Ovary (tissue), 9 donors: ENCODE data around the gene USP49. TPM values are rescaled to one million over a fixed set of nuclear protein-coding genes. Genes with fewer than 3 reads are reported as not detected.

ENCODE experiments used
- DNase-seq, 5 donors: peaks; one replicate each; pipeline ENCODE4 v3.0.0-alpha.2; 2019 to 2020
- H3K27ac ChIP-seq, 2 donors: fragments of 200-600 bp; one replicate each; pipeline versions ENCODE4 v1.5.1 to v1.8.0; 2019 to 2022
- H3K27me3 ChIP-seq: fragments of 200-600 bp; one replicate; pipeline ENCODE4 v1.8.0; 2022
- H3K36me3 ChIP-seq: fragments of 200-600 bp; sonication (generic); one replicate; pipeline ENCODE4 v1.5.1; 2019
- H3K4me1 ChIP-seq: one replicate; pipeline ENCODE4 v1.8.1; 2013; ENCODE audit warnings: mild to moderate bottlenecking, moderate library complexity; ENCODE audit not compliant: insufficient read depth
- H3K4me3 ChIP-seq: fragments of 200-600 bp; sonication (generic); one replicate; pipeline ENCODE4 v1.5.1; 2017
- H3K9me3 ChIP-seq, 2 donors: fragments of 200-600 bp in 1 of 2; sonication (generic) in 1 of 2; one replicate each; pipeline versions ENCODE4 v1.5.1 to v1.8.1; 2013 to 2019; ENCODE audit warnings: mild to moderate bottlenecking in 1 of 2, moderate library complexity in 1 of 2
- CTCF ChIP-seq, 3 donors: fragments of 450-650 bp in 2 of 3; fragments of 200-600 bp in 1 of 3; IDR thresholded peaks; one replicate each; pipeline versions ENCODE4 v1.5.1 to v1.8.0; 2016 to 2022; ENCODE audit warnings: antibody characterized with exemption in 3 of 3, mild to moderate bottlenecking in 1 of 3
- EP300 ChIP-seq: sonication (generic); formaldehyde crosslinking; IDR thresholded peaks from one replicate; pipeline ENCODE4 v1.6.1; 2017; ENCODE audit warnings: antibody characterized with exemption
- POLR2A ChIP-seq: fragments of 450-650 bp; IDR thresholded peaks from one replicate; pipeline ENCODE4 v1.6.1; 2017; ENCODE audit warnings: antibody characterized with exemption, mild to moderate bottlenecking, moderate library complexity
- WGBS, 3 donors: extraction: QIAGEN DNeasy Blood & Tissue Kit in 1 of 3; methylation state at CpG; one replicate each; pipeline versions ENCODE4 v1.1.5 to v1.1.7; 2013 to 2017; 5-methylcytosine and 5-hydroxymethylcytosine counted together
- intact Hi-C, 4 donors: fragments of 100-400 bp; cut with DNase I; formaldehyde crosslinking; loops; one replicate each; pipeline versions ENCODE4 v1.11.0 to v1.15.1; 2022 to 2023
- polyA plus RNA-seq, 2 donors: library from polyadenylated mRNA; stranded (reverse); fragments of 200-250 nt in 1 of 2; fragments of 350-450 nt in 1 of 2; fragmentation: Illumina TruSeq in 1 of 2; extraction: RNeasy Lipid Tissue Mini Kit (QIAGEN cat#74804) in 1 of 2; gene quantifications; one replicate each; pipeline ENCODE4 v1.2.3, GENCODE V29; 2013 to 2014
- total RNA-seq, 7 donors: library from RNA; depleted of rRNA in 2 of 7; stranded (reverse); fragments of >200 nt in 2 of 7; fragmentation: NEBNext Ultra II Directional in 3 of 7; extraction: Animal tissue kit (Norgen Biotek cat#: 25700) in 3 of 7; gene quantifications; one replicate each; pipeline versions ENCODE4 v1.1.0 to v1.2.4, GENCODE V29; 2016 to 2023
- donor health status: DM: no; HTN: no; CAD: no; lungs with moderate emphysema.
- donor health status: DM: no; HTN: no; CAD: no.
- donor health status: Bipolar disorder and iron deficiency.
- donor health status: DM: yes; HTN: yes; CAD: no.
- donor health status: DM: no; HTN: no; CAD: no.
- donor health status: DM: yes; HTN: yes; CAD: no.

Gene USP49
- total and polyA plus RNA-seq, 9 donors = 2.0 to 5.1 (median 3.1) TPM

- no peaks in the 10 kb centered on the region for H3K9me3 ChIP-seq
- H3K27ac ChIP-seq = no peak overlapping the region
- intact Hi-C loops = no loop called here
- no peak for TF ChIP-seq CTCF (IDR thresholded peaks at IDR 0.05)
- TF ChIP-seq POLR2A = no peak
- TF ChIP-seq EP300 = no peak
- H3K4me1 ChIP-seq = no peaks in the 10 kb centered on the region
- no peak for DNase-seq
- no peaks in the 10 kb centered on the region for H3K36me3 ChIP-seq
- no peaks in the 10 kb centered on the region for H3K27me3 ChIP-seq
- 87 to 91% (median 87%) methylated on average over 29 of the region's 29 CpGs for WGBS, 3 donors
- H3K4me3 ChIP-seq = no peak overlapping the region
Measured at GRCh38 chr6:41771058-41771983, 123.9 kb downstream of the USP49 start.

- H3K4me1 ChIP-seq = no peaks in the 10 kb centered on the region
- DNase-seq = no peak
- intact Hi-C loops = no loop called here
- no peaks in the 10 kb centered on the region for H3K27me3 ChIP-seq
- no peaks in the 10 kb centered on the region for H3K36me3 ChIP-seq
- 89 to 90% (median 89%) methylated on average over 29 to 30 of the region's 30 CpGs for WGBS, 3 donors
- no peaks in the 10 kb centered on the region for H3K9me3 ChIP-seq
- H3K4me3 ChIP-seq = no peak overlapping the region
- H3K27ac ChIP-seq = no peak overlapping the region
- TF ChIP-seq POLR2A (no peak), EP300 (no peak), CTCF (IDR thresholded peaks at IDR 0.05) (no peak)
Measured at GRCh38 chr6:41770381-41771057, 124.7 kb downstream of the USP49 start.

- no peak overlapping the region for H3K4me3 ChIP-seq
- intact Hi-C loops = no loop called here
- no peak overlapping the region for H3K27ac ChIP-seq
- DNase-seq = peak in 1 of 5 donors; percentile 13
- no peaks in the 10 kb centered on the region for H3K36me3 ChIP-seq
- H3K4me1 ChIP-seq = no peaks in the 10 kb centered on the region
- TF ChIP-seq EP300 (no peak), CTCF (IDR thresholded peaks at IDR 0.05) (no peak)
- no peaks in the 10 kb centered on the region for H3K27me3 ChIP-seq
- 95 to 97% (median 97%) methylated on average over 8 of the region's 8 CpGs for WGBS, 3 donors
- H3K9me3 ChIP-seq = no peaks in the 10 kb centered on the region
Measured at GRCh38 chr6:41769376-41769775, 125.8 kb downstream of the USP49 start.

GRCh38 chr6:41768545-41769308 is 126.4 kb downstream of the USP49 start:
- intact Hi-C loops = no loop called here

More at GRCh38 chr6:41768545-41769308, 126.4 kb downstream of the USP49 start:
- Histone ChIP-seq H3K27me3 (no peaks in the 10 kb centered on the region), H3K27ac (no peak overlapping the region), H3K36me3 (no peaks in the 10 kb centered on the region), H3K4me1 (no peaks in the 10 kb centered on the region), H3K9me3 (no peaks in the 10 kb centered on the region), H3K4me3 (no peak overlapping the region)
- WGBS, 3 donors = 75 to 78% (median 77%) methylated on average over 10 of the region's 10 CpGs
- DNase-seq = no peak
- TF ChIP-seq CTCF (IDR thresholded peaks at IDR 0.05) = no peak
- no peak for TF ChIP-seq EP300
- no peak for TF ChIP-seq POLR2A
